HepG2 (cell line): Measurements from ENCODE around the gene TMEM41A. TPM values are rescaled to one million over a fixed set of nuclear protein-coding genes. Genes with fewer than 3 reads are reported as not detected.

Source experiments
- ATAC-seq: fragments of 200-7000 bp; cut with Tn5 transposase; 3 replicates; pipeline ENCODE4 v1.9.1; 2020; ENCODE audit warnings: mild to moderate bottlenecking, moderate library complexity
- BruUV-seq: library from RNA; stranded (reverse); fragments of 400-500 nt; replicated peaks from 2 replicates; lab custom pipeline; 2021; lab: Mats Ljungman, UMichigan
- CTCF ChIA-PET: fragments of 300-600 bp; formaldehyde crosslinking; extraction: SDS; loops from one replicate; lab custom pipeline; 2021; ENCODE audit warnings: low total read pairs, inconsistent platforms, low intra/inter-chr PET ratio; lab: Yijun Ruan, JAX
- POLR2A ChIA-PET: fragments of 350-600 bp; sonication (Branson Sonifier 250); formaldehyde crosslinking; loops from one replicate; lab custom pipeline; 2020; ENCODE audit warnings: antibody characterized with exemption, inconsistent platforms; lab: Yijun Ruan, JAX
- DNase-seq: peaks from one replicate; pipeline ENCODE4 v3.0.0-alpha.2; 2015; ENCODE audit warnings: low spot score
- FAIRE-seq: peaks from 3 replicates; lab custom pipeline; 2011; peaks lifted over from hg19 to GRCh38; lab: Jason Lieb, UNC
- H2AFZ ChIP-seq: one replicate; pipeline ENCODE4 v1.6.1; 2011; ENCODE audit warnings: low read length, inconsistent platforms
- H3K27ac ChIP-seq: fragments of 300-600 bp; 3 replicates; pipeline ENCODE4 v1.8.0; 2011; ENCODE audit warnings: mixed run types, mild to moderate bottlenecking, mixed read lengths, low read length, inconsistent platforms; ENCODE audit not compliant: insufficient read depth; ENCODE audit errors: extremely low read length
- H3K27me3 ChIP-seq, 2 experiments: fragments of 200-600 bp in 1 of 2; 2 replicates in 1 of 2; 3 replicates in 1 of 2; pipeline versions ENCODE4 v1.6.0 to v1.8.0; 2011; ENCODE audit warnings: low read length in 2 of 2, mild to moderate bottlenecking in 2 of 2, moderate library complexity in 2 of 2, inconsistent platforms in 1 of 2; ENCODE audit not compliant: insufficient read depth in 2 of 2, control insufficient read depth in 1 of 2
- H3K36me3 ChIP-seq, 2 experiments: fragments of 200-600 bp in 1 of 2; replicated peaks in 1 of 2; 2 replicates in 1 of 2; 3 replicates in 1 of 2; pipeline versions ENCODE4 v1.5.1 to v1.8.0; 2011; ENCODE audit warnings: low read length in 2 of 2, inconsistent platforms in 1 of 2; ENCODE audit not compliant: insufficient read depth in 2 of 2, control insufficient read depth in 1 of 2
- H3K4me1 ChIP-seq: 2 replicates; pipeline ENCODE4 v1.5.1; 2012; ENCODE audit warnings: low read length, inconsistent platforms; ENCODE audit not compliant: insufficient read depth
- H3K4me2 ChIP-seq: 2 replicates; pipeline ENCODE4 v1.6.0; 2011; ENCODE audit warnings: low read depth, low read length, inconsistent platforms
- H3K4me3 ChIP-seq, 3 experiments: fragments of 200-600 bp in 1 of 3; sonication (generic), shearing (Covaris generic) in 1 of 3; replicated peaks in 1 of 3; 2 replicates each; pipeline ENCODE4 v1.5.1; 2011 to 2016; ENCODE audit warnings: low read length in 3 of 3, inconsistent platforms in 2 of 3, low read depth in 2 of 3, mild to moderate bottlenecking in 2 of 3, control low read depth in 1 of 3, mixed read lengths in 1 of 3; ENCODE audit not compliant: insufficient read depth in 1 of 3
- H3K79me2 ChIP-seq: one replicate; pipeline ENCODE4 v1.6.1; 2011; ENCODE audit warnings: low read length, inconsistent platforms; ENCODE audit not compliant: insufficient read depth
- H3K9ac ChIP-seq: 2 replicates; pipeline ENCODE4 v1.6.0; 2011; ENCODE audit warnings: mild to moderate bottlenecking, low read depth, low read length, inconsistent platforms; ENCODE audit not compliant: insufficient read depth
- H3K9me3 ChIP-seq: 2 replicates; pipeline ENCODE4 v1.5.1; 2012; ENCODE audit warnings: mild to moderate bottlenecking, low read length
- H4K20me1 ChIP-seq: 2 replicates; pipeline ENCODE4 v1.6.0; 2011; ENCODE audit warnings: inconsistent platforms, mild to moderate bottlenecking, low read length, moderate library complexity; ENCODE audit not compliant: insufficient read depth
- NFIB ChIP-seq: sonication (generic); formaldehyde crosslinking; IDR thresholded peaks from 2 replicates; pipeline ENCODE4 v1.9.0; 2021; ENCODE audit warnings: missing genetic modification reagents, mild to moderate bottlenecking, borderline replicate concordance
- PRDM4 ChIP-seq: sonication (generic); formaldehyde crosslinking; IDR thresholded peaks from 2 replicates; pipeline ENCODE4 v1.9.0; 2021; ENCODE audit warnings: missing genetic modification reagents, borderline replicate concordance
- TAF1 ChIP-seq: sonication (generic); formaldehyde crosslinking; IDR thresholded peaks from 2 replicates; pipeline ENCODE4 v1.4.0; 2020; ENCODE audit warnings: missing genetic modification reagents
- ZFP90 ChIP-seq: sonication (generic); formaldehyde crosslinking; IDR thresholded peaks from 2 replicates; pipeline ENCODE4 v1.8.0; 2022; ENCODE audit warnings: missing genetic modification reagents, mild to moderate bottlenecking, inconsistent platforms, borderline replicate concordance
- WGBS: methylation state at CpG from one replicate; pipeline ENCODE4 v1.1.6; 2017; ENCODE audit warnings: low lambda C conversion rate; 5-methylcytosine and 5-hydroxymethylcytosine counted together
- in situ Hi-C: cut with HindIII; loops from 2 replicates; pipeline ENCODE4 v1.10.0; 2017; ENCODE audit warnings: low pct_unique_long_range_greater_than_20kb; ENCODE audit not compliant: extremely low pct_ligation_motif_present
- intact Hi-C: fragments of 100-400 bp; cut with micrococcal nuclease; formaldehyde crosslinking; loops from one replicate; pipeline ENCODE4 v1.10.0; 2022; ENCODE audit not compliant: unreplicated experiment
- polyA plus RNA-seq, 8 experiments: library from polyadenylated mRNA; depleted of rRNA in 3 of 8; stranded (reverse) in 7 of 8; unstranded in 1 of 8; fragments of >200 nt; fragmentation: Illumina TruSeq in 4 of 8; extraction: Trizol in 4 of 8; gene quantifications; 2 replicates each; pipeline versions ENCODE4 v1.2.1 to v1.2.3, GENCODE V29; 2011 to 2016; ENCODE audit warnings: low read depth in 4 of 8, missing spikeins in 1 of 8, mixed read lengths in 1 of 8; ENCODE audit not compliant: insufficient read depth in 1 of 8
- total RNA-seq, 5 experiments: library from RNA; depleted of rRNA; stranded (reverse); fragments of >200 nt; fragmentation: Illumina TruSeq; extraction: Trizol; gene quantifications; 2 replicates each; pipeline ENCODE4 v1.2.3, GENCODE V29; 2016; ENCODE audit warnings: low read depth in 1 of 5
- TF ChIP-seq, protein P1 (sequence below): sonication (generic); formaldehyde crosslinking; IDR thresholded peaks from 2 replicates; pipeline ENCODE4 v1.9.0; 2021; ENCODE audit warnings: missing genetic modification reagents, borderline replicate concordance

TMEM41A gene
- total and polyA plus RNA-seq, 2 of the 13 experiments (the other 11 are each of a cell fraction or from before 2014, with no cell fraction given) = 30.0 to 40.0 TPM

DNA sequence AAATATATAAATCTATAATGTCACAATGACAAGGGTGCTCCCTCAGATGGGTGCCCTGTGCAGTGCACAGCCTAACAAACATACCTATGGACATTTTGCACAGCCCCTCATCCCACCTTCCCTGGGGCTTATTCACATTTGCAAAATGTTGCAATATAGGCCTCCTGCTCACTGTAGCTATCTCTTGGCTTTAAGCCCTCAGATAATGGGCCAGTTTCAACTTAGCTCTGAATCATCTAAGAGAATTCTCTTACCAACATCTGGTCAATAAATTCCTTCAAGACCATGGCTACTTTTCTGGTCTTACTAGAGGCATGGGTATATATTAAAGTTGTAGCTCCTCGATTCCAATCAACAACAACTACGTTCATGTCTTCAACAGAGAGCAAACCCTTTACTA, 35.7 kb upstream of the TMEM41A start (continued):
- TF ChIP-seq, protein P1, sequence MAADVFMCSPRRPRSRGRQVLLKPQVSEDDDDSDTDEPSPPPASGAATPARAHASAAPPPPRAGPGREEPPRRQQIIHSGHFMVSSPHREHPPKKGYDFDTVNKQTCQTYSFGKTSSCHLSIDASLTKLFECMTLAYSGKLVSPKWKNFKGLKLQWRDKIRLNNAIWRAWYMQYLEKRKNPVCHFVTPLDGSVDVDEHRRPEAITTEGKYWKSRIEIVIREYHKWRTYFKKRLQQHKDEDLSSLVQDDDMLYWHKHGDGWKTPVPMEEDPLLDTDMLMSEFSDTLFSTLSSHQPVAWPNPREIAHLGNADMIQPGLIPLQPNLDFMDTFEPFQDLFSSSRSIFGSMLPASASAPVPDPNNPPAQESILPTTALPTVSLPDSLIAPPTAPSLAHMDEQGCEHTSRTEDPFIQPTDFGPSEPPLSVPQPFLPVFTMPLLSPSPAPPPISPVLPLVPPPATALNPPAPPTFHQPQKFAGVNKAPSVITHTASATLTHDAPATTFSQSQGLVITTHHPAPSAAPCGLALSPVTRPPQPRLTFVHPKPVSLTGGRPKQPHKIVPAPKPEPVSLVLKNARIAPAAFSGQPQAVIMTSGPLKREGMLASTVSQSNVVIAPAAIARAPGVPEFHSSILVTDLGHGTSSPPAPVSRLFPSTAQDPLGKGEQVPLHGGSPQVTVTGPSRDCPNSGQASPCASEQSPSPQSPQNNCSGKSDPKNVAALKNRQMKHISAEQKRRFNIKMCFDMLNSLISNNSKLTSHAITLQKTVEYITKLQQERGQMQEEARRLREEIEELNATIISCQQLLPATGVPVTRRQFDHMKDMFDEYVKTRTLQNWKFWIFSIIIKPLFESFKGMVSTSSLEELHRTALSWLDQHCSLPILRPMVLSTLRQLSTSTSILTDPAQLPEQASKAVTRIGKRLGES (CRISPR knock-in tag) = no peak
- TF ChIP-seq TAF1 (CRISPR knock-in tag) = no peak
- TF ChIP-seq PRDM4 (CRISPR knock-in tag) = no peak

- no peak overlapping the region for H3K27ac ChIP-seq
- H3K9me3 ChIP-seq = no peaks in the 10 kb centered on the region
- BruUV-seq = no TSS peak
- POLR2A ChIA-PET = no interaction called here
- H3K4me3 ChIP-seq = no peak overlapping the region
- no peaks in the 10 kb centered on the region for H3K36me3 ChIP-seq
- H3K4me1 ChIP-seq = peaks cover 11% of the 10 kb centered on the region; the same call in 1 of the 2 replicates
- no peak overlapping the region for H3K9ac ChIP-seq
- intact Hi-C loops = no loop called here
- in situ Hi-C loops = no loop called here
- TF ChIP-seq ZFP90 (CRISPR knock-in tag) (no peak), NFIB (CRISPR knock-in tag) (no peak)
- no peak for DNase-seq
- H2AFZ ChIP-seq = no peak overlapping the region
- no peak for FAIRE-seq
- H4K20me1 ChIP-seq = no peaks in the 10 kb centered on the region
- no peaks in the 10 kb centered on the region for H3K79me2 ChIP-seq
- WGBS = 33% methylated on average over 5 of the region's 5 CpGs
- no peaks in the 10 kb centered on the region for H3K27me3 ChIP-seq
- CTCF ChIA-PET = no interaction called here
- no peak for ATAC-seq
- H3K4me2 ChIP-seq = no peak overlapping the region
Measured at GRCh38 chr3:185532901-185533300, 34.1 kb upstream of the TMEM41A start.
